Adrenal gland (tissue), 5 donors: ENCODE data around the gene CCDC51.

Source experiments
- CTCF ChIP-seq, 6 experiments: fragments of 450-650 bp in 4 of 6; fragments of 200-600 bp in 2 of 6; sonication (generic) in 1 of 6; IDR thresholded peaks; 1 replicate in 5 of 6; 2 replicates in 1 of 6; pipeline versions ENCODE4 v1.5.1 to v1.8.0; 2016 to 2021; ENCODE audit warnings: antibody characterized with exemption in 6 of 6, mild to moderate bottlenecking in 2 of 6, moderate library complexity in 1 of 6
- POLR2A ChIP-seq, 2 donors: fragments of 450-650 bp; IDR thresholded peaks; one replicate each; pipeline ENCODE4 v1.6.1; 2017; ENCODE audit warnings: antibody characterized with exemption in 2 of 2, mild to moderate bottlenecking in 2 of 2, moderate library complexity in 1 of 2
- donor health status: DM: no; HTN: no; CAD: no.

GRCh38 chr3:48441940-48442339 is 2.0 kb upstream of the CCDC51 start:
- no peak for TF ChIP-seq POLR2A (IDR thresholded peaks at IDR 0.05)
- no peak for TF ChIP-seq CTCF (IDR thresholded peaks at IDR 0.05)
